Frontal cortex (tissue), 4 donors: ENCODE results near the gene RPN2. TPM values are rescaled to one million over a fixed set of nuclear protein-coding genes. Genes with fewer than 3 reads are reported as not detected.

ENCODE experiments used
- DNase-seq, 2 donors: peaks; one replicate each; pipeline ENCODE4 v3.0.0; 2012; ENCODE audit warnings: low spot score in 2 of 2
- FAIRE-seq: peaks from 2 replicates; lab custom pipeline; 2012; peaks lifted over from hg19 to GRCh38; lab: Jason Lieb, UNC
- total RNA-seq: library from RNA; depleted of rRNA; stranded (reverse); fragments of >200 nt; gene quantifications from one replicate; pipeline ENCODE4 v1.2.3, GENCODE V29; 2014
- donor health status: control.
- donor health status: control.
- donor health status: control.

The RPN2 gene
- total RNA-seq, 1 donor from 2014 or later = 123 TPM

DNA sequence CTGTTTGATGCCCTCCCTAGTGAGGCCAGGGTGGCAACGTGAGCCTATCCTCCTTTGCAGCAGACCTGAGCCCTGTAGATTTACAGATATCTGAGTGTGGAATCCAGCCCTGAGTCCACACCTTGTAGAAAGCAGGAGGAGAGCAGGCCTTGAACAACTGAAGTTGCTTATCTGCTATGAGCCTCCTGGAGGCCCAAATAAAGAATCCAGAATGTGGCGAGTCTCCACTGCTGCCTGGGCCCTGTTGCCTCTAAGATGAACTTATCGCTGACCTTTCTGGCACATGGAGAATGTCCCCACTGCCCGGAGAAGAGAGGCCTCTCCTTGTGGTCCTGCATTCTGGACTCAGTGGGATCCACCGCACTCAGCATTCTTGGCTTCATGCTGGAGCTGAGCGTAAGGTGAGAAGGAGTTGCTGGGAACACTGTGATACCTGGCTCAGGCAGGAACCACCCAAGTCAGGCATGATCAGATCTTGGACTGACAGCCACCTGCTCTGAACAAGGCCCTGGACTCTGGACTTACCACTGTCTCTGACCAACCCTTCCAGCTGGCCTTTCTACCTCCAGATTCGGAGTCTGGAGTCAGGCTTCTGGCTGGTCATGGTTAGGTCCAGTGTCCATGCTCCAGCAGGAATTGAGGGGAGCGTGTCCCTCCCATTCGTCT lies 104.5 kb downstream of the RPN2 start:
- DNase-seq = no peak
- no peak for FAIRE-seq

DNA sequence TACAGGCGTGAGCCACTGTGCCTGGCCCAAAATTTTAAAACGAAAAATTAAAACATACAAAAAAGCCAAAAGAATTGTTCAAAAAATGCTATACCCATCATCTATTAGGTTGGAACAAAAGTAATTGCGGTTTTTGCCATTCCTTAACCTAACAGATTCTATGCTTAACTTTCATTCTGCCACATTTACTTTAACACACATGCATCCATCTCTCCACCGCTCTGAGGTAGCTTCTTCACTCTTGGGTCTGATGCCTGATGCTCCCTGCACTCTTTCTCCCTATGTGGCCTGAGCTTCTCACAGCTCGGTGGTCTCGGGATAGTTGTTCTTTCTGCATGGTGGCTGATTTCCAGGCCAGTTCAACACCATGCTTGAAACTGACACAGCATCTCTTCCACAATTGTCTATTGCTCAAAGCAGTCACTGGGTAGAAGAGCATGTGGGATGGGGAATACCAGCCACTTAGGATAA lies 105.6 kb downstream of the RPN2 start:
- DNase-seq (no peak), FAIRE-seq (no peak)

DNA sequence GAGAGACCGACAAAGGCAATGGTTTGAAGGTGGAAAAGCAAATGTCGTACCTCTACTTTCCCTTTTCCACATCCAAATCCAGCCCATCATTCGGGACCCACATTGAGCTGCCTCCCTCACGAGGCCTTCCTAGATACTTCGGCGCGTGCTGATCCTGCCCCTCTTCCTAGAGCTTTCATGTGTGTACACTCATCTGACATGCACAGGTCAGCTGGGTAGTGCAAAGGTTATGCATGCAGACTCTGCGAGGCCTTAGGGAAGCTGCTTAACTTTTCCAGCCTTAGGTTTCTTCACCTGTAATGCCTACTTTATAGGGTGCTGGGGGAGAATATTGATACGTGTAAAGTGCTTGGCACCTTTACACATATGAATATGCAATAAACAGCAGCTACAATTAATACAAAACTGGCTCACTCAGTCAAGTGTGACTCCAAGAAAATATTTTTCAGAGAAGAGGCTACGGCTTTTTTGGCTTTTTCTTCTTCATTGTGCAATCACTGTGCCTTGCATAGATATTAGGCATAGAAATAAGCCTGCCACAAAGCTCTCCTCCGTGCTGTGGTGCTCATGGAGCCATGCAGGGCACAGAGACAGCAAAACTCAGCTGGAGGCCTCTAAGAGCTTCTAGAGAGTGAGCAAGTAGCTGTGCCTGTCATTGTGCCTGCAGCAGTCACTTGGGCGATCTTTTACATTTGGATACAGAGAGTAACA lies 106.7 kb downstream of the RPN2 start:
- DNase-seq (no peak), FAIRE-seq (no peak)

DNA sequence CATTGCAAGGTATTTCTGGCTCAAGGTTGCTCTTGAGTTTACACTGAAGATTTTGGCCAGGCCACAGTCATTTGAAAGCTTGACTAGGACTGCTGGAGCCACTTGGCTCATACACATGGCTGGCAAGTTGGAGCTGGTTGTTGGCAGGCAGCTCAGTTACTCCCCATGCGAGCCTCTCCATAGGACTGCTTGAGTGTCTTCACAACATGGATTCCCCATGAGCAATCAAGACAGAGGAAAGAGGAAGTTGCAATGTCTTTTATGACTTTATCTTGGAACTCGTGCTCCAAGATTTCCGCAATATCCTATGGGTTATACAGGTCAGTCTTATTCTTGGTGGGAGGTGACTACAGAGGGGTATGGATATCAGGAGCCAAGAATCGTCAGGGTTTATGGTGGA lies 109.0 kb downstream of the RPN2 start:
- no peak for DNase-seq
- no peak for FAIRE-seq

DNA sequence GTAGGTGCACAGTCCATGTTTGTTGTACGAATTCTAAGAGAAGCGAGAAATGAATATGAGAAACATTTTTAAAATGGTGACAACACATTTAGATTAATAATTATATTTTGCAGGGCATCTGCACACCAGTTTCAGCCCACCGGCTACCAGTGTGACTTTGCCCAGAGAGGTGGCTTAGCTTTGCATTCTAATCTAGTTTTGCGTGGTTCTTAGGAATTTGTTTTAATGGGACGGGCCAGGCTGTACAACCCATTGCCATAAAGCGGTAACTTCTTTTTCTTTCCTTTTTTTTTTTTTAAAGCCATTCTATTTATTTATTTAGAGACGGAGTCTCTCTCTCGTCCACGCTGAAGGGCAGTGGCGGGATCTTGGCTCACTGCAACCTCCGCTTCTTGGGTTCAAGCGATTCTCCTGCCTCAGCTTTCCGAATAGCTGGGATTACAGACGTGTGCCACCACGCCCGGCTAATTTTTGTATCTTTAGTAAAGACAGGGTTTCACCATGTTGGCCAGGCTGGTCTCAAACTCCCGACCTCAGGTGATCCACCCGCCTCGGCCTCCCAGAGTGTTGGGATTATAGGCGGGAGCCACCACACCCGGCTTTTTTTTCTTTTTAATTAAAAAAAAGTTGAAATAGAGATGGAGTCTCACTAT lies 111.2 kb downstream of the RPN2 start:
- DNase-seq (no peak), FAIRE-seq (no peak)

Other genes starting within 250 kb of the RPN2 start
- gene SAMHD1, start 227.6 kb upstream of the RPN2 start, total RNA-seq = 48.5 TPM
- gene RBL1, start 83.3 kb upstream of the RPN2 start, total RNA-seq = 25.7 TPM
- gene MROH8, start 218 bp downstream of the RPN2 start, total RNA-seq = 5.3 TPM
- not detected for gene GHRH, start 82.5 kb downstream of the RPN2 start, total RNA-seq
- gene MANBAL, start 110.3 kb downstream of the RPN2 start, total RNA-seq = 14.7 TPM
- gene SRC, start 166.8 kb downstream of the RPN2 start, total RNA-seq = 20.8 TPM